DOHH2 (cell line): ENCODE results near the gene FLT3LG.
A peak's percentile ranks its signal among the peaks of the same experiment; 100 is the strongest.

Experiments used
- H3F3A ChIP-seq: fragments of 200-600 bp; sonication (generic), shearing (Covaris generic); 2 replicates; pipeline ENCODE4 v1.6.0; 2016; ENCODE audit warnings: antibody characterized with exemption, mild to moderate bottlenecking; ENCODE audit not compliant: control insufficient read depth, insufficient read depth
- H3K27ac ChIP-seq: fragments of 200-600 bp; sonication (generic); 2 replicates; pipeline ENCODE4 v1.5.1; 2014; ENCODE audit warnings: low read depth, mild to moderate bottlenecking, low read length, moderate library complexity
- H3K27me3 ChIP-seq: fragments of 200-600 bp; sonication (generic); 2 replicates; pipeline ENCODE4 v1.6.1; 2014; ENCODE audit warnings: mild to moderate bottlenecking, low read length, mixed read lengths; ENCODE audit not compliant: control insufficient read depth
- H3K36me3 ChIP-seq: fragments of 200-600 bp; sonication (generic); 2 replicates; pipeline ENCODE4 v1.6.1; 2014; ENCODE audit warnings: mild to moderate bottlenecking, low read length, moderate library complexity, mixed read lengths; ENCODE audit not compliant: control insufficient read depth
- H3K4me1 ChIP-seq: fragments of 200-600 bp; sonication (generic); 2 replicates; pipeline ENCODE4 v1.6.1; 2014; ENCODE audit warnings: mild to moderate bottlenecking, low read length, mixed read lengths; ENCODE audit not compliant: control insufficient read depth
- H3K4me2 ChIP-seq: fragments of 200-600 bp; sonication (generic); 2 replicates; pipeline ENCODE4 v1.6.0; 2014; ENCODE audit warnings: mild to moderate bottlenecking, low read length, moderate library complexity
- H3K4me3 ChIP-seq: fragments of 200-600 bp; sonication (generic); 2 replicates; pipeline ENCODE4 v1.5.1; 2014; ENCODE audit warnings: mild to moderate bottlenecking, low read length, mixed read lengths
- H3K79me2 ChIP-seq: fragments of 200-600 bp; sonication (generic); 2 replicates; pipeline ENCODE4 v1.6.1; 2014; ENCODE audit warnings: mild to moderate bottlenecking, low read length, mixed read lengths; ENCODE audit not compliant: control insufficient read depth
- H3K9me2 ChIP-seq: fragments of 200-600 bp; sonication (generic); replicated peaks from 2 replicates; pipeline ENCODE4 v1.6.1; 2014; ENCODE audit warnings: mild to moderate bottlenecking, low read length, mixed read lengths; ENCODE audit not compliant: control insufficient read depth
- H3K9me3 ChIP-seq: fragments of 200-600 bp; sonication (generic); 2 replicates; pipeline ENCODE4 v1.6.1; 2014; ENCODE audit warnings: antibody characterized with exemption, low read length, mixed read lengths; ENCODE audit not compliant: control insufficient read depth, insufficient read depth
- H4K20me1 ChIP-seq: fragments of 200-600 bp; sonication (generic); 2 replicates; pipeline ENCODE4 v1.6.0; 2014; ENCODE audit warnings: low read depth, mild to moderate bottlenecking, antibody characterized with exemption, low read length, moderate library complexity; ENCODE audit not compliant: control insufficient read depth, insufficient read depth
- CTCF ChIP-seq: fragments of 200-600 bp; sonication (generic); IDR thresholded peaks from one replicate; pipeline ENCODE4 v1.5.1; 2014; ENCODE audit warnings: antibody characterized with exemption, mild to moderate bottlenecking, low read depth, low read length; ENCODE audit not compliant: poor library complexity, severe bottlenecking
- EZH2phosphoT487 ChIP-seq: fragments of 200-600 bp; sonication (generic); IDR thresholded peaks from 2 replicates; pipeline ENCODE4 v1.6.1; 2017; ENCODE audit warnings: borderline replicate concordance, mild to moderate bottlenecking, antibody characterized with exemption, low read length, moderate library complexity, mixed read lengths

Gene FLT3LG

GRCh38 chr19:49487277-49488045 lies 13.4 kb downstream of the FLT3LG start, which contains the start of gene RPL13A:
Gene RPL13A (plus strand): TSS chr19:49487608. CDS start chr19:49487630, 22 bp downstream.
- Histone ChIP-seq H3K4me1 (peaks cover 42% of the 10 kb centered on the region), H3F3A (peaks cover 50% of the 10 kb centered on the region), H3K9me3 (no peaks in the 10 kb centered on the region), H3K9me2 (no peaks in the 10 kb centered on the region), H3K4me2 (peak within 1 kb of the TSS; percentile 98), H3K27ac (peak within 1 kb of the TSS; percentile 95), H4K20me1 (peaks cover 27% of the 10 kb centered on the region), H3K36me3 (peaks cover 51% of the 10 kb centered on the region), H3K27me3 (no peaks in the 10 kb centered on the region), H3K79me2 (peaks cover 37% of the 10 kb centered on the region), H3K4me3 (peak within 1 kb of the TSS; percentile 98)
- TF ChIP-seq EZH2phosphoT487 (no peak), CTCF (no peak)

GRCh38 chr19:49488046-49488862 lies 14.2 kb downstream of the FLT3LG start:
- Histone ChIP-seq H3K79me2 (peaks cover 37% of the 10 kb centered on the region), H3K36me3 (peaks cover 59% of the 10 kb centered on the region)

GRCh38 chr19:49488863-49489537 lies 15.0 kb downstream of the FLT3LG start:
- H3K4me3 ChIP-seq: peak overlapping the region; percentile 98
- H4K20me1 ChIP-seq: peaks cover 27% of the 10 kb centered on the region
- peaks cover 63% of the 10 kb centered on the region for H3F3A ChIP-seq
- no peaks in the 10 kb centered on the region for H3K27me3 ChIP-seq
- peak overlapping the region; percentile 98 for H3K4me2 ChIP-seq
- no peaks in the 10 kb centered on the region for H3K9me3 ChIP-seq
- TF ChIP-seq EZH2phosphoT487: no peak
- no peak for TF ChIP-seq CTCF
- H3K79me2 ChIP-seq: peaks cover 37% of the 10 kb centered on the region
- peak overlapping the region; percentile 95 for H3K27ac ChIP-seq
- H3K9me2 ChIP-seq: no peaks in the 10 kb centered on the region
- H3K4me1 ChIP-seq: peaks cover 56% of the 10 kb centered on the region
- peaks cover 60% of the 10 kb centered on the region for H3K36me3 ChIP-seq

More at GRCh38 chr19:49488046-49488862, 14.2 kb downstream of the FLT3LG start:
- H4K20me1 ChIP-seq: peaks cover 27% of the 10 kb centered on the region
- peak overlapping the region; percentile 95 for H3K27ac ChIP-seq
- H3K27me3 ChIP-seq: no peaks in the 10 kb centered on the region
- no peaks in the 10 kb centered on the region for H3K9me2 ChIP-seq
- no peaks in the 10 kb centered on the region for H3K9me3 ChIP-seq
- peaks cover 50% of the 10 kb centered on the region for H3K4me1 ChIP-seq
- H3K4me3 ChIP-seq: peak overlapping the region; percentile 98
- peaks cover 58% of the 10 kb centered on the region for H3F3A ChIP-seq
- TF ChIP-seq CTCF (no peak), EZH2phosphoT487 (no peak)
- peak overlapping the region; percentile 98 for H3K4me2 ChIP-seq
